Fibroblast of gingiva (primary cell): ENCODE results near the gene SAV1.
"Not testable (repeated sequence)": the region's sequence is repeated elsewhere in the genome, so short reads cannot be mapped to it uniquely, and the experiment has no call there.

ENCODE experiments used
- DNase-seq: peaks from one replicate; pipeline ENCODE4 v3.0.0-alpha.2; 2011; ENCODE audit warnings: low read depth

SAV1 gene

GRCh38 chr14:50665300-50665699 is 2.8 kb downstream of the SAV1 start:
- not testable (repeated sequence) for DNase-seq

GRCh38 chr14:50664579-50664978 is 3.5 kb downstream of the SAV1 start:
- not testable (repeated sequence) for DNase-seq

DNA sequence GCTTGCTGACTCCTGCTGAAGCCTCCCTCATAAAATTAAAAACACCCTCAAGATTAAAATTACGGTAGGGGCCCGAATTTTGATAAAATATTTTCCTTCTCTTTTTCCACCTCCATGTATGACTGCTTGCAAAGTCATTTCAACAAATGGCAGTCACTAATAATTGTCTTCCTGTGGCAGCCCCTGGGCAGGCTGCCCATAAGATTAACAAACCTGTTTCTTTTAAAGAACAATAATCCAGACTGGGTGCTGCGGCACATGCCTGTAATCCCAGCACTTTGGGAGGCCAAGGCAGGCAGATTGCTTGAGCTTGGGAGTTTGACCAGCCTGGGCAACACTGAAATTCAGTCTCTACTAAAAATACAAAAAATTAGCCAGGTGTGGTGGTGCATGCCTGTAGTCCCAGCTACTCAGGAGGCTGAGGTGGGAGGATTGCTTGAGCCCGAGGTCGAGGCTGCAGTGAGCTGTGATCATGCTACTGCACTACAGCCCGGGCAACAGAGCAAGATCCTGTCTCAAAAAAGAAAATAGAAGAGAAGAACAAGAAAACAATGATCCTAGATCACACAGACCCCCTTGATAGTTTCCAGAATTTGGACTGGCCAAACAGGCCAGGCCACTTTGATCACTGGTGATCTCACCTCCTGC is 8.7 kb downstream of the SAV1 start:
- no peak for DNase-seq

DNA sequence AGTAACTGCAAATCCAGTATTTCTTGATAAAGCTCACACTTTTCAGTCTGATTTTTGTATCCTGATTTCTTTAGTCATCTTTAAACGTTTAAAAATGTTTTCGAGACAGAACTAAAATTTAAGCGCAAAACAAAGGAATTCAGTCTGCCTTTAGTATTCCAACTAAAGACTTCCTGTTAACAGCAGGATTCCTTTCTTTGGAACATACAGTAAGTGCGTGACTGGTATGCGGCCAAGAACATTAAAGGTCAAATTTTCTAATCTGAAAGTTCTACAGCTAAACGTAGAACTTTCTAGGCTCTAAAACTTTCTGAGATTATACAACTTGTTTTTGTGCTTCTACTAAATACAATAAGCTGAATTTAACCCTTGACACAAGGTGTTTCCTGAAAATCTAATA is 9.9 kb downstream of the SAV1 start:
- DNase-seq, result peak; percentile 62

DNA sequence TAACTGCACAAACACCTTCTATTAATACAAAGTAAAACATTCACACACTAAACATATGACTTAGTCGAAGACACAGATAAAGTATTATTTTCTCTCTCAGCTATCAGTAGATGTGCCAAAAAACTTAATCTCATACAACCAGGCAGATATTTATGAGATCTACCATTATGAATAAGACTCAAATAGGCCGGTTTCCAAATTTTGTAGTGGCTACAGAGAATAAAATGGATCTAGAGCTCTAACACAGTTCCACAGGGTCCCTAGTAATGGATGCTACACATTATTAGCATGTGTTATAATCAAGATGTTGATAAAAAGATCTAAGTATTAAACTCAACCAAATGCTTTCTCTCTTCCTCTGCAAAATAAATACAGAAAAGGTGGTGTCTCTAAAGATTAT is 10.4 kb downstream of the SAV1 start:
- DNase-seq, result no peak

DNA sequence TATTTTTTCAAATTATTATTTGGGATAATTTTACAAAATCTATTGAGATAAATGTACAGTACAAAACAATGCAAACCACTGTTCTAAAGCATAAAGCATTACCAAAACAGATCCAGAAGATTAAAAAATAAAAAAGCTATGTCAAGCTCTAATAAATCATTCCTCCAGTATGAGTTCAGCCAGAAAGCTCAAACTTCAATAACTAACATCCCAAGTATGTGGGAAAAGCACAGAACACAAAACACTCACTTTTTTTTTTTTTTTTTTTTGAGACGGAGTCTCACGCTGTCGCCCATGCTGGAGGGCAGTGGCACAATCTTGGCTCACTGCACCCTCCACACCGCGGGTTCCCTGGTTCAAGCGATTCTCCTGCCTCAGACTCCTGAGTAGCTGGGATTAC is 11.3 kb downstream of the SAV1 start:
- no peak for DNase-seq

GRCh38 chr14:50649691-50650090 is 18.4 kb downstream of the SAV1 start:
- no peak for DNase-seq

DNA sequence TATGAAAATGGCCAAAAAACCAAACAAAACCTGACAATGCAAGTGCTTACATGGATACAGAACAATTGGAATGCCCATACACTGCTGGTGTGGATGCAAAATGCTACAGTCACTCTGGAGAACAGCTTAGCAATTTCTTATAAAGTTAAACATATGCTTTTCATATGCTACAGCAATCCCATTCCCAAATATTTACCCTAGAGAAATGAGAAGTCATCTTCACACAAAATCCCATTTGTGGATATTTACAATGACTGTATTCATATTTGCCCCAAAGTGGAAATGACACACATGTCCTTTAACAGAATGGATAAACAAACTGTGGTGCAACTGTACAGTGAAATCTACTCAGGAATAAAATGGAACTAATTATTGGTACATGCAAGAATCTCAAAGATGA is 20.4 kb downstream of the SAV1 start:
- peak; percentile 80 for DNase-seq

DNA sequence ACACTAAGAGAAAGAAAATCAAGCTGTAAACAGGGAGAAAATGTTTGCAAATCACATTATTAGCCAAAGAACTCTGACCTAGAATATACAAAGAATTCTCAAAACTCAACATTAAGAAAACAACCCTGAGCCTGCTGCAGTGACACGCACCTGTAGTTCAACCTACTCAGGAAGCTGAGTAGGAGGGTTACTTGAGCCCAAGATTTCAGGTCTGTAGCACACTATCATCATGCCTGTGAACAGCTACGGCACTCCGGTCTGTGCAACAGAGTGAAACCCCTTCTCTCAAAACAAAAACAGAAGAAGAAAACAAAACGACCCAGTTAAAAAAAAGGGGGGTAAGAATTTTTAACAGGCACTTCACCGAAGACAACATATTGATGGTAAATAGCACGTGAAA is 20.8 kb downstream of the SAV1 start:
- no peak for DNase-seq

- no peak for DNase-seq
Measured at GRCh38 chr14:50635141-50635540, 33.0 kb downstream of the SAV1 start.

DNA sequence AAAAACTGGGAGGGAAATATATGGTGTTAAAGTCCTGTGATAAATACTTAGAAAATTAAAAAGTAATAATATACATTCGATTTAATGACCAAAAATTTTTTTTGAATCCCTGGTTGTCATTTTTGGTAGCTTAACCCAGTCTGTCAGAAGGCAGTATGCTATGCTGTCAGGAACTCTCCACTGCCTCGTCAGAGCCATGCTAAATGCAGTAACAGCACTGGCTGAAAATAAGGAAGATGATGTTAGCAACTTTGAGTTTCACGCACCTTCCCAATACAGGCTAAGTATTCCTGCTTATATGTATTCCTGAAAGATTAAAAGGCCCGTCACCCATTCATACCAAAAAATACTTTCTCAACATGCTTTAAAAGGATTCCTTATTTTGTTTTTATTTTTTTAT is 34.2 kb downstream of the SAV1 start:
- no peak for DNase-seq

DNA sequence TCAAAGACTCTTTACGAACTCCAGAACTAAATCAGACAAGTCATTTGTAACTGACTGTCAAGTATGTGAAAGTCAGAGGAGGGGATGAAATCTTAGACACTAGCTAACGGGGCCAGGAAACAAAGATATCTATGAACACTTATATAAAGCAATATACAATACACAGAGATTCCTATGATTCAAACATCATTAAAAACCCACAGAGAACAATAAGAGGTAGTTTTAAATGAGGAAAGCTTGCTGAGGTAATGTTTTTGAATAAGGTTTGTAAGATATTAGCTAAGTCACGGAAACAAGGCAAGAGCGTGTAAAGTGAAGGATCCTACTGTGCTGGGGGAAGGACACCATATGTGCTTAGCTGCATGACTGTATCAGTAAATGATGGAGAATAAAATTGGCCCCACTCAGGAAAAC is 36.7 kb downstream of the SAV1 start:
- DNase-seq, result no peak

GRCh38 chr14:50624947-50625346 is 43.2 kb downstream of the SAV1 start:
- not testable (repeated sequence) for DNase-seq

DNA sequence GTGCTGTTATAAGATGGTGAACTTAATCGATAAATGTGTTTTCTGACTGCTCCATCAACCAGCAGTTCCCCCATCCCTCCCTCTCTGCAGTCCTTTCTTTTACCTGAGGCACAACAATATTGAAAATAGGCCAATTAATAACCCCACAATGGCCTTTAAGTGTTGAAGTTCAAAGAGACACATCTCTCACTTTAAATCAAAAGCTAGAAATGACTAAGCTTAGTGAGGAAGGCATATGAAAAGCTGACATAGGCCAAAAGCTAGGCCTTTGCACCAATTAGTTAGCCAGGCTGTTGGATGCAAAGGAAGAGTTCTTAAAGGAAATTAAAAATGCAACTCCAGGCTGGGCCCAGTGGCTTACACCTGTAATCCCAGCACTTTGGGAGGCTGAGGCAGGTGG is 43.7 kb downstream of the SAV1 start:
- no peak for DNase-seq

DNA sequence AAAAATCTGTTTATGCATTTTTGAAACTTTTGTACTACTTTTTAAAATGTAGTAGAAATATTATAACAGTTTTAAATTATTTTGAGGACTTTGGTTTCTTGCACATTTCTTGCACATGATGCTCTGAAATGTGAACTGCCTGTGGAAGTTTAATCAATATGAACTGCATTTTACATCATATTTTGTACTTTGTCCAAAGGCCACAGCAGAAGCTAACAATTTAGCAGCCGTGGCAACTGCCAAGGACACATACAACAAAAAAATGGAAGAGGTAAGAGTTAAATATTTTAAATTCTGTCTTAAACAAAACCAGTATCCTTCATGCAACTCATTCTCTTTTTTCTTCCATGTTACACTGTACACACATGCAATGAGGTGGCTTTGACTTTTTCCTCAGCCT is 45.1 kb downstream of the SAV1 start:
- DNase-seq, result peak; percentile 70

- no peak for DNase-seq
Measured at GRCh38 chr14:50620341-50620740, 47.8 kb downstream of the SAV1 start.

DNA sequence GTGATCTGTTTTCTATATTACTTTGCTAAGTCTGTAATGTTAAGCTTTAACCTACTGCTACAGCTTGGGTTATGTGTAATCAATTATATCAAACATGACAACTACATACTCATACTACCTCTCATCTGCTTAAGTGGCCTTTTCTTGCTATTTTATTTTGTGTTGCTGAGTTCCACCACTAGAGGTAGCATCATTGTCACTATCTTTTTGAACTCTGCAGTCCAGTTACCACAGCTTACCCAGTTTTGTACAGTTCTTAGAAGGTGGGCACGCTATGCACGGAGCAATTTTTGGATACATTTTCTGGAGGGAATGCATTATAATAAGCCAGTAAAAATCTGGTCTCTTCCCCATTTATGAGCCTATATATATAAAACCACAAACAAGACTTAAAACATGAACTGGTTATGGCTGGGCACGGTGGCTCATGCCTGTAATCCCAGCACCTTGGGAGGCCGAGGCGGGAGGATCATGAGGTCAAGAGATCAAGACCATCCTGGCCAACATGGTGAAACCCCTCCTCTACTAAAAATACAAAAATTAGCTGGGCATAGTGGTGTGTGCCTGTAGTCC is 48.5 kb downstream of the SAV1 start:
- DNase-seq, result peak; percentile 46

DNA sequence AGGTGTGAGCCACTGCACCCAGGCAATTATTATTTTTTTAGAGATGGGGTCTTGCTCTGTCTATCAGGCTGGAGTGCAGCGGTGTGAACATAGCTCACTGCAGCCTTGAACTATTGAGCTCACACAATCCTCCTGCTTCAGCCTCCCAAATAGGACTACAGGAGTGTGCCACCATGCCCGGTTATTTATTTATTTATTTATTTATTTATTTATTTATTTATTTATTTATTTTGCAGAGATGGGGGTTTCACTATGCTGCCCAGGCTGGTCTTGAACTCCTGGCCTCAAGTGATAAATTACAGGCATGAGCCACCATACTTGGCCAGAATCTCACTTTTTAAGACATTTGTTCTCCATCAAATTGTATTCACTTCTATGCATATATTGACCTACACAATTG is 51.8 kb downstream of the SAV1 start:
- no peak for DNase-seq

DNA sequence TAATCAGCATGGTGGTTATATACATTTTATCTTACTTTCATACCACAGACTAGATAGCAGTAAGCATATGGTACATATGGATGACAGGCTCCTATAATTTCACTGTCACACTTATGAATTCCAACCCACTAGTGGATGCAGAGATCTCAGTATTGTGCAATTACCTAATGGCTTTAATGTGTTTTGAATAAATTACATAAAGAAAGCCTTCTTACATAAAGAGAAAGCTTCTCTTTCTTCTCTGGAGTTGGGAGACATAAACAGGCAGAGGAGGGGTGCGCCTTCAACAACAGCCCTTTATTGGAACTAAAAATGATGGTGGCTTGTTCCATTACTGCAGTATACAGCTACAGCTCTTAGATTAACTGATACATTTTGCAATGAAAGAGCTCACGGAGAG is 52.6 kb downstream of the SAV1 start:
- DNase-seq, result no peak

- no peak for DNase-seq
Measured at GRCh38 chr14:50615056-50615455, 53.0 kb downstream of the SAV1 start.

DNA sequence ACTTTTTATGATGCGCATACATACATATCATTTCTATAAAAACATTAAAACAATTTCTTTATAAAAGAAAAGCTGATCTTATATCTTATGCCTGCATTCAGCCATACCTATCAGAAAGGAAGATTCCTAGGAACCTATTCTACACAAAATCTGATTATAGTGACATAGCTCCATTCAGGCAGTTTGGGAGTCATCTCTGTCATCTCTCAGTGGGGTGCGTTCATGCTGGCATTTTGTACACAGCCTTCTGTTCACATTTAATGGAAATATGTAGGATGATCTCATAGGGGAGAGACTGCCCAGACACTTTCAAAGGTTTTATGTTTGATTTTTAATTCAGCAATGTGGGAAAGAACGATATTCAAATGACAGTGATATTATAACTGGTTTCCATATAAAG is 55.3 kb downstream of the SAV1 start:
- DNase-seq, result no peak

DNA sequence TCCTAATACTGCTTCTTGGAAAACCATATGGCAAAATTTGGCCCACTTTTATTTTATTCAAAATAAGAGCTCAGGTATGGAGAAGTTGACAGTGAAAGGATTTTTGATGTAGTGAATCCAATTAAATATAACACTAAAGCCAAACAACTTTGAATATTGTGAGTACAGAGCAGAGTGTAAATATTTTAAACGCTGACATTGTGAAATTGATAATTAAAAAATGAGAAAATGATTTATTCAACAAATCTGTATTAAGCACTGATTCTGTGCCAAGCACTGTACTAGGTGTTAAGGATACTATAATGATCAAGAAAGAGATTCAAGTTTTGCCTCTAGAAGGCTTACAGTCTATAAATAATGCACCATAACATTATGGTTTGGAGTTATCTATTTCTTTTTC is 57.6 kb downstream of the SAV1 start:
- no peak for DNase-seq

GRCh38 chr14:50608302-50608851 is 59.7 kb downstream of the SAV1 start:
- peak; percentile 75 for DNase-seq

DNA sequence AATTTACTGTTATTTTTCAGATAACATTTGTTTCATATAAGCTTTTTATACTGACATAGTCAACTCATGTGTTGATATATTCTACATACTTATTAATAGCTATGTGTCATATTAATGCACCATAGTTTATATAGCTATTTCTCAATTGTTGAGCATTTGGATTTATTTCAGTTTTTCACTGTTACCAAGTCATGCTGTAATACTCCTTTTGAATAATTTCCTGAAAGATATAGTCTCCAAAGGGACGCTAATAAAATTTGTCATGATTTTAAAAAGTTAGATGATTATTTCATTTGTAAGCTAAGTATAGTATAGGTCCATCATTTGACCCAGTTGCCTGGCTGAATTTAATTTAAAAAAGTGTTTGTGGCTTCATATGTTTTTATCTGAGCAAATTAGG is 60.3 kb downstream of the SAV1 start:
- DNase-seq, result no peak
